ENCODE results near the gene TSSC4.

GRCh38 chr11:2352420-2352819, 48.1 kb upstream of the TSSC4 start:
- no peak for TF ChIP-seq POLR2A (IDR thresholded peaks at IDR 0.05; ENCODE audit: low read length)
- TF ChIP-seq GATA1 (IDR thresholded peaks at IDR 0.05; ENCODE audit: low read depth, low read length), result no peak
